Endothelial cell of umbilical vein (primary cell): ENCODE results near the gene ZMAT5. TPM values are rescaled to one million over a fixed set of nuclear protein-coding genes. Genes with fewer than 3 reads are reported as not detected.

Source experiments
- BruUV-seq: library from RNA; stranded (reverse); fragments of 400-500 nt; replicated peaks from 2 replicates; lab custom pipeline; 2021; lab: Mats Ljungman, UMichigan
- CTCF ChIA-PET: fragments of 300-600, 350-600 bp; sonication (Branson Sonifier 250); formaldehyde crosslinking; loops from one replicate; lab custom pipeline; 2021; ENCODE audit warnings: antibody characterized with exemption, inconsistent platforms; lab: Charles Lee
- POLR2A ChIA-PET: fragments of 300-600, 350-600 bp; sonication (Branson Sonifier 250); formaldehyde crosslinking; loops from one replicate; lab custom pipeline; 2021; ENCODE audit warnings: antibody characterized with exemption, inconsistent platforms; lab: Charles Lee
- DNase-seq: peaks from one replicate; pipeline ENCODE4 v3.0.0-alpha.2; 2011; ENCODE audit warnings: low read depth, low spot score
- FAIRE-seq: peaks from 2 replicates; lab custom pipeline; 2011; peaks lifted over from hg19 to GRCh38; lab: Jason Lieb, UNC
- H2AFZ ChIP-seq: 2 replicates; pipeline ENCODE4 v1.6.0; 2012; ENCODE audit warnings: low read depth, low read length, control low read depth, inconsistent platforms
- H3K27ac ChIP-seq: 2 replicates; pipeline ENCODE4 v1.5.1; 2011; ENCODE audit warnings: low read depth, mild to moderate bottlenecking, control low read depth, low read length, moderate library complexity; ENCODE audit not compliant: insufficient read depth
- H3K27me3 ChIP-seq, 2 experiments: 2 replicates each; pipeline versions ENCODE4 v1.6.0 to v1.6.1; 2011; ENCODE audit warnings: low read length in 2 of 2, mixed read lengths in 1 of 2; ENCODE audit not compliant: control insufficient read depth in 2 of 2, insufficient read depth in 2 of 2
- H3K36me3 ChIP-seq, 2 experiments: 2 replicates in 1 of 2; 3 replicates in 1 of 2; pipeline ENCODE4 v1.5.1; 2011; ENCODE audit warnings: low read length in 2 of 2, mild to moderate bottlenecking in 1 of 2, moderate library complexity in 1 of 2; ENCODE audit not compliant: control insufficient read depth in 2 of 2, insufficient read depth in 2 of 2; ENCODE audit errors: extremely low read depth in 1 of 2
- H3K4me1 ChIP-seq: 3 replicates; pipeline ENCODE4 v1.5.1; 2011; ENCODE audit warnings: mild to moderate bottlenecking, low read length; ENCODE audit not compliant: control insufficient read depth, insufficient read depth; ENCODE audit errors: extremely low read depth
- H3K4me2 ChIP-seq: 2 replicates; pipeline ENCODE4 v1.6.1; 2011; ENCODE audit warnings: low read length, control low read depth, mixed read lengths; ENCODE audit not compliant: insufficient read depth
- H3K4me3 ChIP-seq, 3 experiments: fragments of 200-600 bp in 1 of 3; sonication (generic), shearing (Covaris generic) in 1 of 3; replicated peaks in 1 of 3; 2 replicates each; pipeline ENCODE4 v1.5.1; 2011 to 2016; ENCODE audit warnings: control low read depth in 3 of 3, low read length in 3 of 3, mild to moderate bottlenecking in 2 of 3, inconsistent platforms in 1 of 3, low read depth in 1 of 3, moderate library complexity in 1 of 3; ENCODE audit not compliant: insufficient read depth in 1 of 3
- H3K79me2 ChIP-seq: 2 replicates; pipeline ENCODE4 v1.6.0; 2012; ENCODE audit warnings: low read length, inconsistent platforms; ENCODE audit not compliant: control insufficient read depth, insufficient read depth
- H3K9ac ChIP-seq: replicated peaks from 2 replicates; pipeline ENCODE3; 2011; ENCODE audit warnings: low read length, control low read depth; ENCODE audit not compliant: insufficient read depth; ENCODE audit errors: extremely low read depth
- H3K9me1 ChIP-seq: replicated peaks from 3 replicates; pipeline ENCODE4 v1.6.0; 2011; ENCODE audit warnings: mild to moderate bottlenecking, low read length; ENCODE audit not compliant: control insufficient read depth, insufficient read depth; ENCODE audit errors: extremely low read depth
- H3K9me3 ChIP-seq: replicated peaks from 2 replicates; pipeline ENCODE4 v1.5.1; 2012; ENCODE audit warnings: low read length, inconsistent platforms; ENCODE audit not compliant: control insufficient read depth, insufficient read depth
- H4K20me1 ChIP-seq: replicated peaks from 2 replicates; pipeline ENCODE3; 2011; ENCODE audit warnings: mild to moderate bottlenecking, low read length; ENCODE audit not compliant: control insufficient read depth, insufficient read depth; ENCODE audit errors: extremely low read depth
- EZH2 ChIP-seq: IDR thresholded peaks from 2 replicates; pipeline ENCODE4 v1.6.1; 2012; ENCODE audit warnings: borderline replicate concordance, low read depth, mild to moderate bottlenecking, moderate library complexity, low read length, inconsistent platforms; ENCODE audit not compliant: severe bottlenecking
- FOS ChIP-seq: IDR thresholded peaks from 2 replicates; pipeline ENCODE4 v1.6.1; 2011; ENCODE audit warnings: mild to moderate bottlenecking, low read length, moderate library complexity, borderline replicate concordance; ENCODE audit not compliant: insufficient read depth
- GATA2 ChIP-seq: IDR thresholded peaks from 2 replicates; pipeline ENCODE4 v1.7.0; 2011; ENCODE audit warnings: low read depth, mild to moderate bottlenecking, moderate library complexity, mixed read lengths, low read length; ENCODE audit not compliant: insufficient read length, insufficient read depth
- JUN ChIP-seq: IDR thresholded peaks from 2 replicates; pipeline ENCODE4 v1.6.1; 2011; ENCODE audit warnings: borderline replicate concordance, low read depth; ENCODE audit not compliant: insufficient read length, insufficient read depth
- MYC ChIP-seq: IDR thresholded peaks from one replicate; pipeline ENCODE4 v1.6.1; 2011; ENCODE audit warnings: mild to moderate bottlenecking, low read depth, low read length
- POLR2A ChIP-seq: IDR thresholded peaks from 2 replicates; pipeline ENCODE4 v1.6.1; 2012; ENCODE audit warnings: low read depth, mild to moderate bottlenecking, control low read depth, low read length
- POLR2AphosphoS5 ChIP-seq: IDR thresholded peaks from 2 replicates; pipeline ENCODE4 v1.6.1; 2012; ENCODE audit warnings: low read depth, mild to moderate bottlenecking, control low read depth, low read length, moderate library complexity; ENCODE audit not compliant: insufficient read depth
- dilution Hi-C: fragments of 300-500 bp; cut with MboI; formaldehyde crosslinking; loops from one replicate; pipeline ENCODE4 v1.15.0; 2019; ENCODE audit warnings: low sequenced_read_pairs; ENCODE audit not compliant: extremely low pct_ligation_motif_present
- intact Hi-C: fragments of 100-400 bp; cut with micrococcal nuclease; formaldehyde crosslinking; loops from one replicate; pipeline ENCODE4 v1.10.0; 2022
- polyA plus RNA-seq, 4 experiments: library from polyadenylated mRNA; depleted of rRNA in 3 of 4; stranded (reverse) in 3 of 4; unstranded in 1 of 4; fragments of >200 nt; gene quantifications; 2 replicates each; pipeline versions ENCODE4 v1.2.1 to v1.2.3, GENCODE V29; 2011 to 2012; ENCODE audit warnings: missing spikeins in 1 of 4
- total RNA-seq: library from RNA; stranded (reverse); gene quantifications from 2 replicates; pipeline ENCODE4 v1.2.3, GENCODE V29; 2021
- TF ChIP-seq, protein P1 (sequence below): IDR thresholded peaks from 2 replicates; pipeline ENCODE4 v1.6.1; 2011; ENCODE audit not compliant: insufficient read depth, insufficient read length
- TF ChIP-seq, protein P2 (sequence below), 2 donors: IDR thresholded peaks; 1 replicate in 1 of 2; 2 replicates in 1 of 2; pipeline ENCODE4 v1.5.1; 2011; ENCODE audit warnings: low read length in 2 of 2, mild to moderate bottlenecking in 2 of 2, moderate library complexity in 2 of 2, control low read depth in 1 of 2, inconsistent platforms in 1 of 2, low read depth in 1 of 2; ENCODE audit not compliant: insufficient read depth in 1 of 2; ENCODE audit errors: extremely low read depth in 1 of 2

The ZMAT5 gene
- total and polyA plus RNA-seq, 2 donors (not counting 3 experiments of a cell fraction or from before 2014, with no cell fraction given): 24.9 to 43.6 TPM

DNA sequence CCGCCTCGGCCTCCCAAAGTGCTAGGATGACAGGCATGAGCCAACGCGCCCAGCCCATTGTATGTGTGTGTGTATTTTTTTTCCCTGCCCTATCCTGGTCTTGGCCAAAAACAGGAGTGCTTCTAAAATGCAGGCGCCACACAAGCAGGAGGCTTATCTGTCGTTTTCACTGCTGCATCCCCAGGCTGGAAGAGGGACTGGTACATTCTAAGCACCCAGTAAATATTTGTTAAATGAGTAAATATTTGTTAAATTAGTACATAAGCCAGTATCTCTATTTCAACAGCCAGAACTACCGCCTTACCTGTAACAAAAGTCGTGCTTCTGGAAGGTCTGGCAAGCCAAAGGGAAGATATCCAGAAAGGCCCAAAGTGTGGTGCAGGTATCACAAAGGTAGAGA lies 46.3 kb upstream of the ZMAT5 start:
- H3K9ac ChIP-seq: no peak overlapping the region
- intact Hi-C loops: no loop called here
- H3K9me3 ChIP-seq: no peaks in the 10 kb centered on the region
- no peaks in the 10 kb centered on the region for H3K9me1 ChIP-seq
- no peak overlapping the region for H3K27ac ChIP-seq
- CTCF ChIA-PET: interaction anchor here (0.8 to 4.2 kb wide), 5 partner anchors 31 to 276 kb away, joined by 3 to 25 read pairs (median 3); no protein-coding TSS in a partner anchor
- DNase-seq (no peak), FAIRE-seq (no peak)
- H3K27me3 ChIP-seq: no peaks in the 10 kb centered on the region
- H3K36me3 ChIP-seq: peaks cover 19 to 20% of the 10 kb centered on the region in 2 experiments
- dilution Hi-C loops: no loop called here
- no peak overlapping the region for H3K4me2 ChIP-seq
- no peak overlapping the region for H2AFZ ChIP-seq
- no peak overlapping the region for H3K4me3 ChIP-seq
- TF ChIP-seq, protein P1, sequence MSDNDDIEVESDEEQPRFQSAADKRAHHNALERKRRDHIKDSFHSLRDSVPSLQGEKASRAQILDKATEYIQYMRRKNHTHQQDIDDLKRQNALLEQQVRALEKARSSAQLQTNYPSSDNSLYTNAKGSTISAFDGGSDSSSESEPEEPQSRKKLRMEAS: no peak
- no peak for TF ChIP-seq GATA2
- no peak for TF ChIP-seq POLR2AphosphoS5
- TF ChIP-seq, protein P2, sequence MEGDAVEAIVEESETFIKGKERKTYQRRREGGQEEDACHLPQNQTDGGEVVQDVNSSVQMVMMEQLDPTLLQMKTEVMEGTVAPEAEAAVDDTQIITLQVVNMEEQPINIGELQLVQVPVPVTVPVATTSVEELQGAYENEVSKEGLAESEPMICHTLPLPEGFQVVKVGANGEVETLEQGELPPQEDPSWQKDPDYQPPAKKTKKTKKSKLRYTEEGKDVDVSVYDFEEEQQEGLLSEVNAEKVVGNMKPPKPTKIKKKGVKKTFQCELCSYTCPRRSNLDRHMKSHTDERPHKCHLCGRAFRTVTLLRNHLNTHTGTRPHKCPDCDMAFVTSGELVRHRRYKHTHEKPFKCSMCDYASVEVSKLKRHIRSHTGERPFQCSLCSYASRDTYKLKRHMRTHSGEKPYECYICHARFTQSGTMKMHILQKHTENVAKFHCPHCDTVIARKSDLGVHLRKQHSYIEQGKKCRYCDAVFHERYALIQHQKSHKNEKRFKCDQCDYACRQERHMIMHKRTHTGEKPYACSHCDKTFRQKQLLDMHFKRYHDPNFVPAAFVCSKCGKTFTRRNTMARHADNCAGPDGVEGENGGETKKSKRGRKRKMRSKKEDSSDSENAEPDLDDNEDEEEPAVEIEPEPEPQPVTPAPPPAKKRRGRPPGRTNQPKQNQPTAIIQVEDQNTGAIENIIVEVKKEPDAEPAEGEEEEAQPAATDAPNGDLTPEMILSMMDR (IDR thresholded peaks at IDR 0.05; ENCODE audit: extremely low read depth in 1 of 2, insufficient read depth in 1 of 2, low read depth in 1 of 2, low read length in 2 of 2): no peak
- POLR2A ChIA-PET: no interaction called here
- H4K20me1 ChIP-seq: no peaks in the 10 kb centered on the region
- no peaks in the 10 kb centered on the region for H3K79me2 ChIP-seq
- H3K4me1 ChIP-seq: no peaks in the 10 kb centered on the region
- no TSS peak for BruUV-seq

DNA sequence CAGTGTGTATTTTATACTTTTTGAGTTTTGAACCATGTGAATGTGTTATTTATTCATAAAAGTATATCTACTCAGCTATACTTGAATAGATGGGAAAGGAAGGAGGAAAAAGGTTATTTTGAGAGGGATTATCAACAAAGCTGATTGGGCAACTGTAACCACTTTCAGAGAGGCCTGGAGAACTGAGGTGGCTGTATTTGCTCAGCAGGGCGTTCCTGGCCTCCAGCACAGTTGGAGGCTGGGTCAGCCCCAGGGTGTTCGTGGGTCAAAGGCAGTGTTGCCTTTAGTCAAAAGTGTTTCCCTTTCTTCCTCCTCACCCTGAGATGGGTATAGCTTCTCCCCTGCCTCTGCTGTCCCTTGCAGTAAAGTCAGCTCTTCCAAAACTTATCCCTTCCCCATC lies 44.6 kb upstream of the ZMAT5 start:
- no peak for FAIRE-seq
- BruUV-seq: no TSS peak
- dilution Hi-C loops: no loop called here

More for the DNA sequence above, 44.6 kb upstream of the ZMAT5 start:
- Histone ChIP-seq H4K20me1 (no peaks in the 10 kb centered on the region), H3K9ac (no peak overlapping the region), H2AFZ (no peak overlapping the region), H3K4me3 (no peak overlapping the region), H3K9me3 (no peaks in the 10 kb centered on the region), H3K4me2 (no peak overlapping the region), H3K4me1 (no peaks in the 10 kb centered on the region), H3K27ac (no peak overlapping the region), H3K27me3 (no peaks in the 10 kb centered on the region), H3K36me3 (peaks cover 16 to 27% of the 10 kb centered on the region in 2 experiments), H3K9me1 (no peaks in the 10 kb centered on the region), H3K79me2 (no peaks in the 10 kb centered on the region)
- TF ChIP-seq JUN (no peak), MYC (no peak), POLR2A (no peak), FOS (no peak), POLR2AphosphoS5 (no peak), EZH2 (no peak)
- TF ChIP-seq, protein P1: no peak
- intact Hi-C loops: no loop called here
- POLR2A ChIA-PET: interaction anchor here (0.6 kb wide), 1 partner anchor 38 kb away, joined by 3 read pairs; no protein-coding TSS in a partner anchor
- CTCF ChIA-PET: interaction anchor here (1.2 to 2.1 kb wide), 3 partner anchors 12 to 194 kb away, joined by 3 to 10 read pairs (median 3); no protein-coding TSS in a partner anchor
- DNase-seq: no peak
